Thymus (tissue), 11 donors: ENCODE results near the gene H19. TPM values are rescaled to one million over a fixed set of nuclear protein-coding genes. Genes with fewer than 3 reads are reported as not detected.

Source experiments
- DNase-seq, 9 donors: peaks; one replicate each; pipeline ENCODE4 v3.0.0-alpha.2; 2013; ENCODE audit warnings: low spot score in 9 of 9, low read depth in 6 of 9, missing footprints in 1 of 9
- H3K27ac ChIP-seq, 2 donors: one replicate each; pipeline ENCODE4 v1.5.1; 2013; ENCODE audit warnings: control low read depth in 1 of 2, low read depth in 1 of 2, low read length in 1 of 2, mild to moderate bottlenecking in 1 of 2, moderate library complexity in 1 of 2
- H3K27me3 ChIP-seq, 2 donors: one replicate each; pipeline ENCODE4 v1.5.1; 2013; ENCODE audit warnings: low read length in 1 of 2; ENCODE audit not compliant: control insufficient read depth in 2 of 2, insufficient read depth in 1 of 2
- H3K36me3 ChIP-seq, 2 donors: one replicate each; pipeline ENCODE4 v1.5.1; 2013; ENCODE audit warnings: low read length in 1 of 2, mild to moderate bottlenecking in 1 of 2, moderate library complexity in 1 of 2; ENCODE audit not compliant: control insufficient read depth in 2 of 2, insufficient read depth in 2 of 2
- H3K4me1 ChIP-seq, 2 donors: one replicate each; pipeline ENCODE4 v1.5.1; 2013; ENCODE audit warnings: low read length in 2 of 2; ENCODE audit not compliant: control insufficient read depth in 2 of 2, insufficient read depth in 2 of 2
- H3K4me3 ChIP-seq, 2 donors: one replicate each; pipeline ENCODE4 v1.5.1; 2013; ENCODE audit warnings: low read length in 2 of 2, control low read depth in 1 of 2, mild to moderate bottlenecking in 1 of 2
- H3K9me3 ChIP-seq, 2 donors: one replicate each; pipeline ENCODE4 v1.5.1; 2013; ENCODE audit warnings: low read length in 1 of 2, mild to moderate bottlenecking in 1 of 2; ENCODE audit not compliant: control insufficient read depth in 2 of 2, insufficient read depth in 1 of 2
- WGBS: extraction: QIAGEN DNeasy Blood & Tissue Kit; methylation state at CpG from one replicate; pipeline ENCODE4 v1.1.7; 2013; 5-methylcytosine and 5-hydroxymethylcytosine counted together
- polyA plus RNA-seq: library from polyadenylated mRNA; stranded (reverse); fragments of 200-250 nt; gene quantifications from one replicate; pipeline ENCODE4 v1.2.3, GENCODE V29; 2013
- total RNA-seq: library from RNA; stranded (reverse); fragments of 120-200 nt; gene quantifications from one replicate; pipeline ENCODE4 v1.2.4, GENCODE V29; 2013
- donor health status: healthy.

Gene H19
- total and polyA plus RNA-seq, 2 donors: 102 to 413 TPM

DNA sequence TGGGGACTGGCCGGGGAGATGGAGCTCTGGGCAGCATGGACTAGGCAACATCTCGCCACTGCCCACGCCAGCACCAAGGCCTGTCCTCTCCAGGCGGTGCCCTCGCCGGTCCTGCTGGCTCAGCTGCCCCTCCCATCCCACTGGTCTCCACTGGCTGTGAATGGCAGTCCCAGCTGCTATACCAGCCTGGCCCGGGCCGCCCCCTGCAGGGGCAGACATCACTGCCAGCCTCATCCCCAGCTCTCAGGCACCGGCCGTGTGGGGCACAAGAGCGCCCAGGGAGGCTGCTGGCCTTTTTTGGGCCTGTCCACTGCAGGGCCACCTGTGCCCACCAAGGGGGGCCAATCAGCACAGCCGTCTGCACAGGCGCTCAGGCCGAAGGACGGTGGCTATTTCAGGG, 30.1 kb upstream of the H19 start:
- Histone ChIP-seq H3K9me3 (no peaks in the 10 kb centered on the region), H3K4me1 (no peaks in the 10 kb centered on the region), H3K27me3 (no peaks in the 10 kb centered on the region), H3K36me3 (no peaks in the 10 kb centered on the region), H3K4me3 (no peak overlapping the region), H3K27ac (no peak overlapping the region)
- no CpG with 5 or more reads among the region's 15 CpGs for WGBS
- DNase-seq: no peak

DNA sequence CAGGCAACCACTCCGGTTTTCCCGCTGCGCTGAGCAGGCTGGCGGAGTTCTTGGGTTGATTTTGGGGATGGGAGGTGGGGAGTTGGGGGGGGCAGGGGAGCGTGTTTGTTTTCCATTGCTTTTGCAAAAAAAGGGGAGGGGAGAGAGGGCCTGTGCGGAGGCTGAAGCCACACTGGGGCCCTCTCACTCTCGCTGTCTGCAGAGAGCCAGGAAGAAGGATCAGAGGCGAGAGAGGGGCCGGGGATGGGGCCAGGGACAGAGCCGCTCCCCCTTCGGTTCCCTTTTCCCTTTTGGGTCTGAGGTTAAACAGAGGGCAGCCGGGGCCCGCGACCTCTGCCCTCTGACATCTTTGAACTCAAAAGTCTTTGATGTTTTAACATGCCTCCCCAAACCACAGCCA, 17.4 kb upstream of the H19 start:
- H3K9me3 ChIP-seq: no peaks in the 10 kb centered on the region
- WGBS: no CpG with 5 or more reads among the region's 14 CpGs
- H3K36me3 ChIP-seq: no peaks in the 10 kb centered on the region

DNA sequence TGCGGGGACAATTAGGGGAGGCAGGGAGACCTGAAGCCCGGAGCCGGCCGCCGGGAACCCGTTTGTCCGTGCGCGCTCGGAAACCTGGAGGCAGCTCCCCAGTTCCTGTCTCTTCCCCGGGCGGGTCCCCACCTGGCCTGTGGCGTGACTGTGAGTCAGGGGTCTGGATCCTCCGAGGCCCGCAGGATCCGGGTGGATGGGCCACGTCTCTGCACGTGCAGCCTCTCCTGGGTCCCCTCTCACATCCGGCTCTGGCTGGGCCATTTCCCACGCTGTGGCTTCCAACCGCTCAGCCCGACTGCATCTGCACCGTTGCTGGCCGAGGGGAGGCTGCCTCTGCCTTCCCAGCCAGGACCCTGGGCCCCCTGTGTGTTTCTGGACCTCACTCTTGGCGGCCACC, 14.8 kb upstream of the H19 start:
- Histone ChIP-seq H3K27ac (no peak overlapping the region), H3K4me1 (no peaks in the 10 kb centered on the region), H3K4me3 (no peak overlapping the region), H3K36me3 (no peaks in the 10 kb centered on the region), H3K9me3 (no peaks in the 10 kb centered on the region), H3K27me3 (no peaks in the 10 kb centered on the region)
- DNase-seq: no peak
- no CpG with 5 or more reads among the region's 25 CpGs for WGBS

More for the DNA sequence above, 17.4 kb upstream of the H19 start:
- DNase-seq: no peak
- H3K4me1 ChIP-seq: no peaks in the 10 kb centered on the region
- no peak overlapping the region for H3K4me3 ChIP-seq
- no peaks in the 10 kb centered on the region for H3K27me3 ChIP-seq
- H3K27ac ChIP-seq: no peak overlapping the region

DNA sequence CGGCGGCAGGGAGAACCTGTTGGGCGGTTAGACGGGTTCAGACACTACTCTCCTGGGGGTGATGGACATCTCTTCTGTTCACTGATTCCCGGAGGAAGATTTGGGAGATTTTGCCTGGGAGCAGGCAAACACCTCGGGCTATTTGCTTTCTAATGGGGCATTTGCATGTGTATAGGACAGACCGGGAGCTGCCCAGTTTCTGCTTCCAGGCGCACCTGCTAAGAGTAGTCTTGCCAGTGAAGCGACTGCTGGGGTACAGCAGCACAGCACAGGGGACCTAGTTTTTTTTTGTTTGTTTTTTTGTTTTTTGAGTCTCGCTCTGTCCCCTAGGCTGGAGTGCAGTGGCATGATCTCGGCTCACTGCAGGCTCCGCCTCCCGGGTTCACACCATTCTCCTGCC, 6.8 kb upstream of the H19 start:
- Histone ChIP-seq H3K4me3 (no peak overlapping the region), H3K27me3 (no peaks in the 10 kb centered on the region), H3K36me3 (no peaks in the 10 kb centered on the region), H3K4me1 (no peaks in the 10 kb centered on the region), H3K27ac (no peak overlapping the region), H3K9me3 (no peaks in the 10 kb centered on the region)
- DNase-seq: no peak
- WGBS: no CpG with 5 or more reads among the region's 13 CpGs

DNA sequence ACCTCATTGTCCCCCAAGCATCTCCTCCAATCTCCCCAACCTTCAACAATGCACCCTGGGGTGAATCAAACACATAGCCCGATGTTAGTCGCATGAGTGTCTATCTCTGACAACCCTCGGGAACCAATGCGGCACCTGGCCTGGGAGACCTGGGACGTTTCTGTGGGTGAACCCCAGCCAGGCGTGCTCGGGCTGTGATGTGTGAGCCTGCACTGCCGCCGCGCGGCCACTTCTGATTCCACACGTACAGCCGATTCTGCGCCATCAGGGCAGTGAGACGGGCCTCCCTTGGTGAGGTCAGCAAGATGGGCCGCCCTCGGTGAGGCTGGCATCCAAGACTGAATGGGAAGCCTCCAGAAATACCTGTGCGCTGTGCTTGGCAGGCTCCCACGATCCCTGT, 5.2 kb upstream of the H19 start:
- no CpG with 5 or more reads among the region's 19 CpGs for WGBS
- Histone ChIP-seq H3K27me3 (no peaks in the 10 kb centered on the region), H3K27ac (no peak overlapping the region), H3K36me3 (no peaks in the 10 kb centered on the region), H3K4me1 (no peaks in the 10 kb centered on the region), H3K4me3 (no peak overlapping the region), H3K9me3 (no peaks in the 10 kb centered on the region)
- DNase-seq: no peak

DNA sequence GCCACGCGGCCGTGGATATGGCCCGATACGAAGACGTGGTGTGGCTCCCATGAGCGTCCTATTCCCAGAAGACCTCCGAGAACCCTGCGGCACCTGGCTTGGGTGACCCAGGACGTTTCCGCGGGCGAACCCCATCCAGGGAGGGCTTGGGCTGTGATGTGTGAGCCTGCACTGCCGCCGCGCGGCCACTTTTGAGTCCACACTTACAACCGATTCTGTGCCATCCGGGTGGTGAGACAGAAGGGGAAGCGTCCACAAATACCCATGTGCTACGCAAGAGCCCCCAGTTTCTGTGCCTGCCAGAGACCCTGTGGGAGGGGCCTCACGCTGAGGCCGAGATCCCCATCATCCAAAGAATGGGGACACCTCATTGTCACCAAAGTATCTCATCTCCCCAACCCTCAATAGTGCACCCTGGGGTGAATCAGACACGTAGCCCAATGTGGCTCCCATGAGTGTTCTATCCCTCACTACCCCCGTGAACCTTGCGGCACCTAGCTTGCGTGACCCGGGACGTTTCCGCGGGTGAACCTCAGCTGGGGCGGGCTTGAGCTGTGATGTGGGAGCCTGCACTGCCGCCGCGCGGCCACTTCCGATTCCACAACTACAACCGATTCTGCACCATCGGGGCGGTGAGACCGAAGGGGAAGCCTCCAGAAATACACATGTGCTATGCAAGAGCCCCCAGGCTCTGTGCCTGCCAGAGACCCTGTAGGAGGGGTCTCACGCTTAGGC, 4.6 kb upstream of the H19 start:
- Histone ChIP-seq H3K4me3 (no peak overlapping the region), H3K9me3 (no peaks in the 10 kb centered on the region), H3K27ac (no peak overlapping the region), H3K4me1 (no peaks in the 10 kb centered on the region), H3K36me3 (no peaks in the 10 kb centered on the region), H3K27me3 (no peaks in the 10 kb centered on the region)
- DNase-seq: no peak
- no CpG with 5 or more reads among the region's 42 CpGs for WGBS

DNA sequence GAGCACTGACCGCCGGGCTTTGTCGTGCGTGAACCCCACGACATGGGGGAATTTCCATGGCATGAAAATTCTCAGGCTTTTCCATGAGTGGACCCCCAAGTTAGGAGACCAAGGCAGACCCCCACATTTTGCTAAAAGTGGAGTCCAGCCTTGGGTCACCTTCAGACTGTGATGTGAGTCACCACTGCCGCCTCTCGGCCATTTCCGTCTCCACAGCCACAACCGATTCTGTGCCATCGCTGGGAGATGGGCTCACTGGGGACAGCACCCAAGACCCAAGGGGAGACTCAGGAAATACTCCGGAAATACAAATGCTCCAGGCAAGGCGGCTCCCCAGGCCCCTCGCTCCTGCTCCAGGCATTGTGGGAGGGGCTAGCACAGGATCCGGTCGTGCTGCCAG, 1.2 kb upstream of the H19 start:
- Histone ChIP-seq H3K27me3 (no peaks in the 10 kb centered on the region), H3K4me1 (no peaks in the 10 kb centered on the region), H3K4me3 (no peak overlapping the region), H3K9me3 (no peaks in the 10 kb centered on the region), H3K36me3 (no peaks in the 10 kb centered on the region), H3K27ac (no peak overlapping the region)
- no CpG with 5 or more reads among the region's 15 CpGs for WGBS
- DNase-seq: no peak

DNA sequence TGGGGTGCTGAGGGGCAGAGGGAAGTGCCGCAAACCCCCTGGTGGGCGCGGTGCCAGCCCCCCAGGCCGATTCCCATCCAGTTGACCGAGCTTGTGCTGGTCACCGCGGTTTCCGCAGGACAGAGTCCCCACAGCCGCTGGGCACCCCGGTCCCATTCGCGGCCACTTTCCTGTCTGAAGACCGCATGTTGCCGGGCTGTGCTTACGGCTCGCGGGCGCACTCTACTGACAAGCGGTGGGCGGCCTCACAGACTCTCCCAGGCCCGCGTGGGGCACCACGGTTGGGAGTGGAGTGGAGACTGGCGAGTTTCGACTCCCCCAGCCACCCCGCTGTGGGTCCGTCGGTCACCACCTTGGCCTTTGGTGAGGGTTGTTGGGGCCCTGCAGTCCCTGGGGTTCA, 648 bp upstream of the H19 start:
- Histone ChIP-seq H3K27me3 (no peaks in the 10 kb centered on the region), H3K27ac (no peak overlapping the region), H3K36me3 (no peaks in the 10 kb centered on the region), H3K9me3 (no peaks in the 10 kb centered on the region), H3K4me3 (no peak overlapping the region), H3K4me1 (no peaks in the 10 kb centered on the region)
- WGBS: no CpG with 5 or more reads among the region's 28 CpGs
- no peak for DNase-seq

DNA sequence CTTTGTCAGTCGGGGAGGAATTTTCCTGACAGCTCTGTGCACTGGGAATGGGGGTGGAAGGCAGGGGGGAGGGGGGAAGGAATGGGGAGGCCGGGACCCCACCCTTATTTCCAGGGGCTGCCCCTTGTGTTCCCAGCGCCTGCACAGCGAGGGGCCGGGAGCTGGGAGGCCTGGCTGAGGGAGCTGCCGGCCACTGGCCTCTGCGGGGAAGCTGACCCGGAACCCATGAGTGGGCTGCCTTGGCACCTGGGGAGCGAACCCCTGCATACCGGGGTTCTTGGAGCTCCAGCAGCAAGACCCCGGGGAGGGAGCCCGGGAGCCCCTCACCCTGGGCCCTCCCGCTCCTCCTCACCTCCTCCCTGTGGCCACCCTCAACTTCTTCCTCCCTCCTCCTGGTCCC, 3.5 kb downstream of the H19 start:
- WGBS: 96% methylated on average over 11 of the region's 13 CpGs
- no peak overlapping the region for H3K27ac ChIP-seq
- H3K36me3 ChIP-seq: no peaks in the 10 kb centered on the region
- H3K27me3 ChIP-seq: no peaks in the 10 kb centered on the region
- no peaks in the 10 kb centered on the region for H3K4me1 ChIP-seq
- no peak overlapping the region for H3K4me3 ChIP-seq
- H3K9me3 ChIP-seq: no peaks in the 10 kb centered on the region
- DNase-seq: no peak
